ENCODE results near the gene TMEM120A.
"Not testable (repeated sequence)": the region's sequence is repeated elsewhere in the genome, so short reads cannot be mapped to it uniquely, and the experiment has no call there.

TMEM120A gene

DNA sequence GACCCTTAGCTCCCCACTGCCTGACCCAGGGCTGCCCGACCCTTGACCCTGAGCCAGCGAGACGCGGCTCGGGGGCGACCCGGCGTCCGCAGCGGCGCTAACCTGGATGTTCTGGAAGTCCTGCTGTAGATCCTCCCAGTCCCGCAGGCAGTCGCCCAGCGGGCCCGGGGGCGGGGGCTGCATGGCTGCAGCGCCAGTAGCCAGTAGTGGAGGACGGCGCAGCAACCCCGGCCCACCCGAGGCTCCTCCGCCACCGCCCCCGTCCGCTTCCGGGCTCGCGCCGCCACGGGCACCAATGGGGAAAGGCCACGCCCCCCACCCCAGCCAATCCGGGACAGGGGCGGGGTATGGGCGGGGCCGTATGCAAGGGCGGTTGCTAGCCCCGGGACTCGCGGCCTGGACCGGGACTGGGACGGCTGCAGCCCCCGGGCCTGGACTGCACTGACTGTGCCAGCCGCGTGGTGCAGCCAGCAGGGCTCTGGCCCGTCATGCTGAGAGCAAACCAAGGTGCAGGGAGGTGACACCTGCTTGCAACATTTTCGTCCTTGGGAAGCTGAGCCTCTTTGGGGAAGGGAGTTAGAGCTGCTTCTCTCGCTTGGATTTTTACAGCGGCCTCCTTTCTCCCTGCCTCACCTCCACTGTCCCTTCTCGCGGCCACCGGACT, at the start of gene TMEM120A:
Gene TMEM120A, minus strand, starts transcription at position 208 of the 664 bp plus-strand sequence. Its CDS starts 25 bp downstream, at position 183.
- peak; percentile 89 to 94 (median 90) for DNase-seq (ENCODE audit: low read depth in 3 of 3)

GRCh38 chr7:76040126-76040525, 45.7 kb upstream of the TMEM120A start:
- no peak for DNase-seq (ENCODE audit: low read depth in 3 of 3)

DNA sequence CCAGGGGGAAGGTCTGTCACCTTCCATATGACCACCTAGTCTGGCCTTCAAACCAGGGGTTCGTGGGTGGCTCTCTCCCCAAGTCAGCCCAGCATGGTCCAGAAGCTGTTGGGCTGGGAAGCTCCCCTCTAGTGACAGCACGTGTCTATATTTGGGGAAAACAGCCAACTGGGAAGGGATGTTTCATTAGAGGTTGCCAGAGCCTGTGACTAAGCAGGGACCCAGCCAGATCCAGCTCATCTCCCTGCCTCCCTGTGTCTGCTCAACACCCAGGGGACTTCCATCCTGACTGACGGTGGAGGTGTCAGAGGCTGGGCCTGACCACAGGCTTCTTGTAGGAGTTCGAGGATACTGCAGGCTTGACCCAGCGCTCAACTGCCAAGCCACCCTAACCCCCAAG, 42.9 kb upstream of the TMEM120A start:
- DNase-seq (ENCODE audit: low read depth in 3 of 3), result no peak

DNA sequence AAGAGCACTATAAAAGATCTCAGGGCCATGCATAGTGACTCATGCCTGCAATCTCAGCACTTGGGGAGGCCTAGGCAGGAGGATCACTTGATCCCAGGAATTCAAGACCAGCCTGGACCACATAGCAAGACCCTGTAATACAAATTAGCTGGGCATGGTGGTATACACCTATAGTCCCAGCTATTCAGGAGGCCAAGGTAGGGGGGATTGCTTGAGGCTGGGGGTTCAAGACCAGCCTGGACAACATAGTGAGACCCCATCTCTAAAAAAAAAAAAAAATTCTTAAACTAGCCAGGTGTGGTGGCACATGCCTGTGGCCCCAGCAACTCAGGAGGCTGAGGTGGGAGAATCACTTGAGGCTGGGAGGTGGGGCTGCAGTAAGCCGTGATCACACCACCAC, 37.6 kb upstream of the TMEM120A start:
- no peak for DNase-seq (ENCODE audit: low read depth in 3 of 3)

DNA sequence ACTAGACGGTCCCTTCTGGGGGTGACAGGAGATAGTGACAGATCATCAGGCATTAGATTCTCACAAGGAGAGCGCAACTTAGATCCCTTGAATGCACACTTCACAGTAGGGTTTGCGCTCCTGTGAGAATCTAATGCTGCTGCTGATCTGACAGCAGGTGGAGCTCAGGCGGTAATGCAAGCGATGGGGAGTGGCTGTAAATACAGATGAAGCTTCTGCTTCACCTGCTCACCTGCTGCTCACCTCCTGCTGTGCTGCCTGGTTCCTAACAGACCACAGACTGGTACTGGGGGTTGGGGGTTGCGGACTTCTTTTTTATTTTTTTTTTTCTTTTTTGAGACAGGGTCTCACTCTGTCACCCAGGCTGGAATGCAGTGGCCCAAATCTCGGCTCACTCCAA, 35.3 kb upstream of the TMEM120A start:
- not testable (repeated sequence) for DNase-seq (ENCODE audit: low read depth in 3 of 3)

DNA sequence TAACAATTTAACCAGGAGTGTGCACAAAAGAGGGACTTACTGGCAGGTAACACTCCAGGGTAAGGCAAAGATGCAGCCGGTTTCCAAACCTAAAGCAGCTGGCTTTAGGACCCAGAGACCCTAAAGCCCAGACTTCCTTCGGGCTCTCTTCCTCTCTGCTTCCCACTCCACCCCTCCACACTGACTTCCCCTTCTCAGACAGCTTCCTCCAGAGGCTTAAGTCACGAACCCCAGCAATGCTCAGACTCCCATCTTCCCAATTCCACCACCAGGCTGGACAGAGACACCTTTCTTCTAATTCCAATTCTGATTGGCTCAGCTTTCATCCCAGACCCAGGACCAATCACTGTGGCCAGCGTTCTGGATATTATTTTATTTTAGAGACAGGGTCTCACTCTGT, 28.6 kb upstream of the TMEM120A start:
- DNase-seq (ENCODE audit: low read depth in 3 of 3), result no peak

- DNase-seq (ENCODE audit: low read depth in 3 of 3), result no peak
Observed at GRCh38 chr7:76022026-76022780, 27.8 kb upstream of the TMEM120A start.

GRCh38 chr7:76020031-76020714, 25.8 kb upstream of the TMEM120A start:
- peak; percentile 48 to 65 (median 50) for DNase-seq (ENCODE audit: low read depth in 3 of 3)

GRCh38 chr7:76018520-76018919, 24.1 kb upstream of the TMEM120A start:
- DNase-seq (ENCODE audit: low read depth in 3 of 3), result not testable (repeated sequence)

DNA sequence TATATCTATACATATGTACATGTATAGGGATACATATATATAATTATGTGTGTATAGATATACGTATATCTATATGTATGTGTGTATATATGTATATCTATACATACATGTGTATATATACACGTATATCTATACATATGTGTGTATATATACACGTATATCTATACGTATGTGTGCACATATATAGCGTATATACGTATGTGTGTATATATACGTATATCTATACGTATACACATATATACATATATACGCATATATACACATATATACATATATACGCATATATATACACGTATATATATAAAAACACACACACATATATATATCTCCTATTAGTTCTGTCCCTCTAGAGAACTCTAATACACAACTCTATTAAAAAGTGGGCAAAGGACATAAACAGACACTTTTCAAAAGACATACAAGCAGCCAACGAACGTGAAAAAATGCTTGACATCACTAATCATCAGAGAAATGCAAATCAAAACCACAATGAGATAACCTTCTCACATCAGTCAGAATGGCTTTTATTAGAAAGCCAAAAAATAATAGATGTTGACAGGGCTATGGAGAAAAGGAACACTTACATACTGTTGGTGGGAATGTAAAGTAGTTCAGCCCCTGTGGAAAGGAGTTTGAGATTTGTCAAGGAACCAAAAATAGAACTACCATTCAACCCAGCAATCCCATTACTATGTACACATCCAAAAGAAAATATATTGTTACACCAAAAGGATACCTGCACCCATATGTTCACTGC, 22.0 kb upstream of the TMEM120A start:
- no peak for DNase-seq (ENCODE audit: low read depth in 3 of 3)

- DNase-seq (ENCODE audit: low read depth in 3 of 3), result no peak
Observed at GRCh38 chr7:76011442-76011861, 17.1 kb upstream of the TMEM120A start.

- DNase-seq (ENCODE audit: low read depth in 3 of 3), result no peak
Observed at GRCh38 chr7:76009672-76010600, 15.5 kb upstream of the TMEM120A start.

- DNase-seq (ENCODE audit: low read depth in 3 of 3), result no peak
Observed at GRCh38 chr7:76008156-76008687, 13.8 kb upstream of the TMEM120A start.

DNA sequence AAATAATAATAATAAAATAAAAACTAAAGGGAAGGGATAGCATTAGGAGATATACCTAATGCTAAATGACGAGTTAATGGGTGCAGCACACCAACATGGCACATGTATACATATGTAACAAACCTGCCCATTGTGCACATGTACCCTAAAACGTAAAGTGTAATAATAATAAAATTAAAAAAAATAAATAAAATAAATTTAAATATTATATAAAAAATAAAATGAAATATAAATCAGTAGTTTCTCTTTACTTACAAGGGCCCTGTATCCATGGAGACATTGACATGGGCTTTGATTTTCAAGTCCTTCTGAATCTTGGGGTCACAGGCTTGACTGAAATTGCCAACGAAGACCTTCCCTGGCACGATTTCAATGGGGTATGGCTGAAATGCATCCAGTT, 10.6 kb upstream of the TMEM120A start:
- DNase-seq (ENCODE audit: low read depth in 3 of 3), result not testable (repeated sequence)

DNA sequence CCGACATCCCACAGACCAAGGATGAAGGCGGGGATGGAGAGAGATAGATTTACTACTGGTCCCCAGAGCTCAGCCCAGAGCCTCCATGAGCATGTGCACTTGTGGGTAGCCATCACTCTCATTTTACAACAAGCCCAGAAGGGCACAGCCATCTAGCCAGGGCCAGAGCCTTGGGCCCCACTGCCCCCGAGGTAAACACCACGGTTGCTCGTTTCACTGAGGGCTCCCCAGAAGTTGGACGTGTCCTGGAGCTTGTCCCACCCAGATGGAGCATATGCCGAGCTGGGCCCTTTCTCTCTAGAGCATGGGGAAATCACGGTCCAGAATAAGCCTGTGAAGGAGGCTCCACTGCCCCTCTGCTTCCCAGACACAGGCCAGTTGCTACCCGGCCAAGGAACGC, 9.0 kb upstream of the TMEM120A start:
- no peak for DNase-seq (ENCODE audit: low read depth in 3 of 3)

GRCh38 chr7:76002822-76003221, 8.4 kb upstream of the TMEM120A start:
- DNase-seq (ENCODE audit: low read depth in 3 of 3), result no peak

DNA sequence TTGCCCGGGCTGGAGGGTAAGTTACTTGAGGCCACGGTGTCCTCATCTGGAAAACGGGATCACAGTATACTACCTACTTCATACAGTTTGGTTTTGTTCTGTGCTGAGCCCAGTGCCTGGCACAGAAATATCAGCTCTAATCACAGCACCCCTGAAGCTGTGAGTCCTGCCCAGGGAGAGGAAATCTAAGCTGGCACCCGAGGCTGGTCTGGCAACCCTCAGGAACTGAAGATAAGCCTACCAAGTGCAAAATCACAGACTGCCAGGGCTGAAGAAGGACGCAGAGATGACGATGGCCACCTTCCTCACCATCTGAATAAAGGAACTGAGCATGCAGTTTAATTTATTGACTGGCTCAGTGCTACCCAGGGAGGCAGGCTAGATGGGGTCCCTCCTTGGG, 7.7 kb upstream of the TMEM120A start:
- DNase-seq (ENCODE audit: low read depth in 3 of 3), result no peak

GRCh38 chr7:76000566-76000965, 6.2 kb upstream of the TMEM120A start:
- no peak for DNase-seq (ENCODE audit: low read depth in 3 of 3)

DNA sequence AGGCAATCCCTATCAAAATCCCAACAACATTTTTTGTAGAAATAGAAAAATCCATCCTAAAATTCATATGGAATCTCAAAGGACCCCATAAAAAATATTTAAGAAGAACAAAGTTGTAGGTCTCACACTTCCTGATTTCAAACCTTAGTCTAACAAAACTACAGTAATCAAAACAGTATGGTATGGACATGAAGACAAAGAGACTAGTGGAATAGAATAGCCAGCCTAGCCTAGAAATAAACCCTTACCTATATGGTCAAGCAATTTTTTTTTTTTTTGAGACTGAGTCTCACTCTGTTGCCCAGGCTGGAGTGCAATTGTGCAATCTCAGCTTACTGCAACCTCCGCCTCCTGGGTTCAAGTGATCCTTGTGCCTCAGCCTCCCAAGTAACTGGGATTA, 3.6 kb upstream of the TMEM120A start:
- DNase-seq (ENCODE audit: low read depth in 3 of 3), result no peak

GRCh38 chr7:75996476-75996875, 2.1 kb upstream of the TMEM120A start:
- DNase-seq (ENCODE audit: low read depth in 3 of 3), result no peak

GRCh38 chr7:75995996-75996395, 1.6 kb upstream of the TMEM120A start:
- no peak for DNase-seq (ENCODE audit: low read depth in 3 of 3)
